Activated CD4-positive, alpha-beta T cell treated with anti-CD3 and anti-CD28 coated beads, Interleukin-2, amount 10 ng/mL, durations not matched to agents 7 days and 5 days (primary cell): Measurements from ENCODE around the gene MYLK4. TPM values are rescaled to one million over a fixed set of nuclear protein-coding genes. Genes with fewer than 3 reads are reported as not detected.

Experiments
- CTCF ChIA-PET: fragments of 350-600 bp; sonication (Branson Sonifier 250); formaldehyde crosslinking; loops from one replicate; lab custom pipeline; 2021; ENCODE audit warnings: antibody characterized with exemption; lab: Charles Lee
- POLR2A ChIA-PET: fragments of 350-600 bp; sonication (Branson Sonifier 250); formaldehyde crosslinking; loops from one replicate; lab custom pipeline; 2021; ENCODE audit warnings: antibody characterized with exemption; lab: Charles Lee
- DNase-seq: peaks from one replicate; pipeline ENCODE4 v3.0.0-alpha.2; 2020
- H3K27ac Mint-ChIP-seq: one replicate; pipeline ENCODE4 v1.8.0; 2021; ENCODE audit warnings: mild to moderate bottlenecking, moderate library complexity, mixed read lengths
- H3K27me3 Mint-ChIP-seq: one replicate; pipeline ENCODE4 v1.8.0; 2021; ENCODE audit warnings: mixed read lengths
- H3K36me3 Mint-ChIP-seq: one replicate; pipeline ENCODE4 v1.8.0; 2021; ENCODE audit warnings: low read depth, mixed read lengths
- H3K4me1 Mint-ChIP-seq: one replicate; pipeline ENCODE4 v1.8.0; 2021; ENCODE audit warnings: mixed read lengths
- H3K4me3 Mint-ChIP-seq: one replicate; pipeline ENCODE4 v1.8.0; 2021; ENCODE audit warnings: mild to moderate bottlenecking, moderate library complexity, mixed read lengths
- H3K9me3 Mint-ChIP-seq: one replicate; pipeline ENCODE4 v1.8.0; 2021; ENCODE audit warnings: mixed read lengths
- total RNA-seq, 2 experiments: library from RNA; stranded (reverse); gene quantifications; one replicate each; pipeline ENCODE4 v1.2.3, GENCODE V29; 2021

The MYLK4 gene
- total RNA-seq, 2 experiments from 2014 or later: 0.62 to 0.69 TPM

DNA sequence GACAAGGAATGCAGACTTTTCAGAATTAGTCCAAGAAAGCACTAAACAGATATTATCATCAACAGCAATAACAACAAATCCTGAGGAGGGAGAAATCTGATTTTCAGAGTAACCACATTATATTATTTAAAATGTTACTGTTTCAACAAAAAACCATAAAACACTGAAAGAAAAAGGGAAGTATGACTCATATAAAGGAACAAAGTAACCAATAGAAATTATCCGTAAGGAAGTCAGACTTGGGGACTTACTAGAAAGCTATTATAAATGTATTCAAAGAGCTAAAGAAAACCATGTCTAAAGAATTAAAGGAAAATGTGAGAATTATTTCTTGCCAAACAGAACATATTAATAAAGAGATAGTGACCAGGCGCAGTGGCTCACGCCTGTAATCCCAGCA is 98.1 kb downstream of the MYLK4 start:
- POLR2A ChIA-PET: interaction anchor here (0.7 kb wide), 1 partner anchor 33 kb away, joined by 7 read pairs; no protein-coding TSS in a partner anchor
- peaks cover 41% of the 10 kb centered on the region for H3K27me3 Mint-ChIP-seq
- DNase-seq: no peak
- H3K4me1 Mint-ChIP-seq: no peaks in the 10 kb centered on the region
- CTCF ChIA-PET: no interaction called here
- no peak overlapping the region for H3K4me3 Mint-ChIP-seq
- no peak overlapping the region for H3K27ac Mint-ChIP-seq
- H3K9me3 Mint-ChIP-seq: no peaks in the 10 kb centered on the region
- no peaks in the 10 kb centered on the region for H3K36me3 Mint-ChIP-seq

DNA sequence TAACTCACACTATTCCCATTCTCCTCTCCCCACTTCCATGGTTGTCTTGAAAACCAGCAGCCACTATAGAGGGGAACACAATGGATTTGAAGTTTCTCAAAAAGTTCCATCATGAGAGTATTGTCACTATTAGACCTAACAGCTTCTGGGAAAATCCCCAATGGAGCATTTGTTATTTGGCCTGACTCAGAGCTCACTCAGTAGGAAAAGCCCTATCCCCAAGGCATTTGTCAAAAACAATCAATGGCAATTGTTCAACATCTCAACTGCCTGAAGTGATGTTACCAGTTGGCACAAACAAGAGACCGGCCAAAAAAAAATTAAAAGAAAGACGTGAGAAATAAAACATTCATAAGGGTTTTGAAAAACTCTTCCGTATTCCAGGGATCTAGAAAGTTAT is 98.8 kb downstream of the MYLK4 start:
- H3K4me3 Mint-ChIP-seq: no peak overlapping the region
- POLR2A ChIA-PET: interaction anchor here (0.7 kb wide), 1 partner anchor 33 kb away, joined by 7 read pairs; no protein-coding TSS in a partner anchor
- no peak for DNase-seq
- H3K36me3 Mint-ChIP-seq: no peaks in the 10 kb centered on the region
- peaks cover 48% of the 10 kb centered on the region for H3K27me3 Mint-ChIP-seq
- H3K4me1 Mint-ChIP-seq: no peaks in the 10 kb centered on the region
- no peaks in the 10 kb centered on the region for H3K9me3 Mint-ChIP-seq
- no peak overlapping the region for H3K27ac Mint-ChIP-seq
- CTCF ChIA-PET: interaction anchor here (1.1 kb wide), 1 partner anchor 18 kb away, joined by 3 read pairs; no protein-coding TSS in a partner anchor

DNA sequence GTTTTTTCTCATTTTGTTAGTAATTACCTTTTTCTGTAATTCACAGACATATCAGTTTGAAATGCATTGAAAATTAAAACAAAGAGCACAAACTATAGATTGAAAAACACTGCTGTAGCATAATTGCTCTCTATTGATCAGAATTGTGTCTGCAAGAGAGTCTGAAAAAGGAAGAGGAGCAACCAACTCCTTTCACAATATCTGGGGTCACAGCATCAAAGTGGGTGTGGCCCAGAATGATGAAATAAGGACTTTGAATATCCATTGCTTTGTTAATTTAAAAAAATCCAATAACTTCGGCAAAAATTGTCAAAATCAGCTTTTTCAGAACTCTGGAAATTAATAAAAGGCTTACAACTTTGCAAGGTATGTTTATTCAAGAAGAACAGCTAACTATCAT is 99.2 kb downstream of the MYLK4 start:
- Mint-ChIP-seq H3K27ac (no peak overlapping the region), H3K4me3 (no peak overlapping the region), H3K27me3 (peaks cover 49% of the 10 kb centered on the region), H3K4me1 (no peaks in the 10 kb centered on the region), H3K9me3 (no peaks in the 10 kb centered on the region), H3K36me3 (no peaks in the 10 kb centered on the region)
- CTCF ChIA-PET: interaction anchor here (1.1 kb wide), 1 partner anchor 17 kb away, joined by 3 read pairs; no protein-coding TSS in a partner anchor
- no peak for DNase-seq
- POLR2A ChIA-PET: no interaction called here

DNA sequence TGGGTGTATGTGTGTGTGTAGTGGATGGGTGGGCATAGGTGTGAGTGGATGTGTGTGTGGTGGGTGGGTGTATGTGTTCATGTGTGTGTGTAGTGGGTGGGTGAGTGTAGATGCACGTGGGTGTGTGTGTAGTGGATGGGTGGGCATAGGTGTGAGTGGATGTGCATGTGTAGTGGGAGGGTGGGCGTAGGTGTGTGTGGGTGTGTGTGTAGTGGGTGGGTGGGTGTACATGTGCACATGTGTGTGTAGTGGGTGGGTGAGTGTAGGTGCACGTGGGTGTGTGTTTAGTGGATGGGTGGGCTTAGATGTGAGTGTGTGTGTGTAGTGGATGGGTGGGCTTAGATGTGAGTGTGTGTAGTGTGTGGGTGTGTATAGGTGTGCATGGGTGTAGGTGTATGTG is 104.4 kb downstream of the MYLK4 start:
- H3K27ac Mint-ChIP-seq: no peak overlapping the region
- no peak for DNase-seq
- ChIA-PET POLR2A (no interaction called here), CTCF (interaction anchor here (1.1 to 2.6 kb wide), 2 partner anchors 12 to 14 kb away, joined by 3 to 15 read pairs; no protein-coding TSS in a partner anchor)
- peaks cover 52% of the 10 kb centered on the region for H3K27me3 Mint-ChIP-seq
- peaks cover under 1% of the 10 kb centered on the region for H3K4me1 Mint-ChIP-seq
- no peaks in the 10 kb centered on the region for H3K36me3 Mint-ChIP-seq
- no peak overlapping the region for H3K4me3 Mint-ChIP-seq
- H3K9me3 Mint-ChIP-seq: no peaks in the 10 kb centered on the region

GRCh38 chr6:2643935-2644539 is 106.7 kb downstream of the MYLK4 start:
- H3K36me3 Mint-ChIP-seq: no peaks in the 10 kb centered on the region
- no peak overlapping the region for H3K27ac Mint-ChIP-seq
- H3K4me1 Mint-ChIP-seq: peaks cover 5% of the 10 kb centered on the region
- DNase-seq: no peak
- ChIA-PET CTCF (interaction anchor here (1.4 kb wide), 1 partner anchor 10 kb away, joined by 5 read pairs; no protein-coding TSS in a partner anchor), POLR2A (no interaction called here)
- H3K9me3 Mint-ChIP-seq: no peaks in the 10 kb centered on the region
- no peak overlapping the region for H3K4me3 Mint-ChIP-seq
- peaks cover 46% of the 10 kb centered on the region for H3K27me3 Mint-ChIP-seq

DNA sequence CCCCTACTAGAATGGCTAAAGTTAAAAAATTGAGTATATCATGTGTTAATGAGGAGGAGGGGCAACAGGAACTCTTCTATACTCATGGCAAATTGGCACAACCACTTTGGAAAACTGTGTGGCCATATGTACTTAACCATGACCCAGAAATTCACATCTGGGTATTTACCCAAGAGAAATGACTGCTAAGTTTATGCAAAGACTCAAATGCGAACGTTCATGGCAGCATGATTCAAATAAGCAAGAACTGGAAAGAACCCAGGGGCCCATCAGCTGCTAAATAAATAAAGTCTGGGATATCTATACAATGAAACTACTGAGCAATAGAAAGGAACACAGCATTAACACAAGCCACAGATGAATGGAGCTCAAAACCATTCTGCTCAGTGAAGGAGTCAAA is 107.6 kb downstream of the MYLK4 start:
- H3K4me1 Mint-ChIP-seq: peaks cover 5% of the 10 kb centered on the region
- DNase-seq: no peak
- H3K36me3 Mint-ChIP-seq: no peaks in the 10 kb centered on the region
- no peak overlapping the region for H3K27ac Mint-ChIP-seq
- CTCF ChIA-PET: interaction anchor here (0.7 to 1.4 kb wide), 2 partner anchors 9 to 11 kb away, joined by 3 to 5 read pairs; no protein-coding TSS in a partner anchor
- H3K27me3 Mint-ChIP-seq: peaks cover 37% of the 10 kb centered on the region
- POLR2A ChIA-PET: no interaction called here
- no peak overlapping the region for H3K4me3 Mint-ChIP-seq
- no peaks in the 10 kb centered on the region for H3K9me3 Mint-ChIP-seq

- Mint-ChIP-seq H3K36me3 (no peaks in the 10 kb centered on the region), H3K4me1 (peaks cover 5% of the 10 kb centered on the region), H3K9me3 (no peaks in the 10 kb centered on the region), H3K27ac (no peak overlapping the region), H3K27me3 (peaks cover 20% of the 10 kb centered on the region), H3K4me3 (no peak overlapping the region)
- ChIA-PET CTCF (interaction anchor here (1.0 to 1.1 kb wide), 2 partner anchors 71 to 1045 kb away, joined by 3 read pairs; no protein-coding TSS in a partner anchor), POLR2A (no interaction called here)
- no peak for DNase-seq
Observed at GRCh38 chr6:2641044-2641725, 109.5 kb downstream of the MYLK4 start.

DNA sequence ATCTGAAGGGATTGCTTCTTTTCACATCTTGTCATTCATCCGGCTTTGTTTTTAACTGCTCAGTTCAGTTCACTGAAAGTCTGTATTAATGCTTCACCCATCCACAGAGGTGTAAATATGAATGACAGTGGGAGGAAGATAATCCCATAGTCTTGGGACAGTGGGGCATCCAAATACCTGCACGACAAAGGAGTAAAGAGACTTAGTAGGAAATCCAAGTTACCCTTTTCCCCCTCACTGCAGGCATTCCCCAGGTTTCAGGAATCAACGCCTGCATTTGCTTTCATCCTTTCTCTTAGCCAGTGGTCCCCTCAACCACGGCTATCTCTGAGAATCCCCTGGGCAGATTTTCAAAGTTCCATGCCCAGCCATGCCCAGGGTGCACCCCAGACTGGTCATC is 110.2 kb downstream of the MYLK4 start:
- Mint-ChIP-seq H3K36me3 (no peaks in the 10 kb centered on the region), H3K27me3 (peaks cover 17% of the 10 kb centered on the region), H3K9me3 (no peaks in the 10 kb centered on the region), H3K4me3 (no peak overlapping the region), H3K4me1 (peaks cover 5% of the 10 kb centered on the region), H3K27ac (no peak overlapping the region)
- POLR2A ChIA-PET: no interaction called here
- CTCF ChIA-PET: interaction anchor here (1.0 to 1.1 kb wide), 2 partner anchors 72 to 1045 kb away, joined by 3 read pairs; no protein-coding TSS in a partner anchor
- DNase-seq: no peak

- H3K4me1 Mint-ChIP-seq: peaks cover 5% of the 10 kb centered on the region
- ChIA-PET CTCF (interaction anchor here (1.0 to 1.1 kb wide), 2 partner anchors 72 to 111 kb away, joined by 3 to 4 read pairs; partner anchors contain the start of gene MYLK4), POLR2A (no interaction called here)
- H3K4me3 Mint-ChIP-seq: no peak overlapping the region
- H3K9me3 Mint-ChIP-seq: no peaks in the 10 kb centered on the region
- no peaks in the 10 kb centered on the region for H3K36me3 Mint-ChIP-seq
- DNase-seq: no peak
- no peak overlapping the region for H3K27ac Mint-ChIP-seq
- H3K27me3 Mint-ChIP-seq: peaks cover 15% of the 10 kb centered on the region
Observed at GRCh38 chr6:2639896-2640295, 110.8 kb downstream of the MYLK4 start.

GRCh38 chr6:2639167-2639566 is 111.6 kb downstream of the MYLK4 start:
- Mint-ChIP-seq H3K4me1 (peaks cover 8% of the 10 kb centered on the region), H3K27me3 (peaks cover 15% of the 10 kb centered on the region), H3K27ac (no peak overlapping the region), H3K4me3 (no peak overlapping the region), H3K36me3 (no peaks in the 10 kb centered on the region), H3K9me3 (no peaks in the 10 kb centered on the region)
- DNase-seq: no peak
- POLR2A ChIA-PET: no interaction called here
- CTCF ChIA-PET: interaction anchor here (1.0 kb wide), 1 partner anchor 111 kb away, joined by 4 read pairs; the partner anchor contains the start of gene MYLK4

- Mint-ChIP-seq H3K4me3 (no peak overlapping the region), H3K9me3 (no peaks in the 10 kb centered on the region), H3K27ac (no peak overlapping the region), H3K36me3 (no peaks in the 10 kb centered on the region), H3K27me3 (peaks cover 11% of the 10 kb centered on the region), H3K4me1 (peaks cover 8% of the 10 kb centered on the region)
- CTCF ChIA-PET: no interaction called here
- POLR2A ChIA-PET: no interaction called here
- no peak for DNase-seq
Observed at GRCh38 chr6:2636672-2637071, 114.0 kb downstream of the MYLK4 start.

- DNase-seq: no peak
- Mint-ChIP-seq H3K4me1 (peaks cover 4% of the 10 kb centered on the region), H3K36me3 (no peaks in the 10 kb centered on the region), H3K9me3 (no peaks in the 10 kb centered on the region), H3K27ac (no peak overlapping the region), H3K4me3 (no peak overlapping the region), H3K27me3 (peaks cover 8% of the 10 kb centered on the region)
- CTCF ChIA-PET: interaction anchor here (1.6 to 2.5 kb wide), 2 partner anchors 14 to 49 kb away, joined by 4 to 5 read pairs; no protein-coding TSS in a partner anchor
- POLR2A ChIA-PET: no interaction called here
Observed at GRCh38 chr6:2635911-2636310, 114.8 kb downstream of the MYLK4 start.
